Kidney epithelial cell (primary cell): ENCODE results near the gene HINT3. TPM values are rescaled to one million over a fixed set of nuclear protein-coding genes. Genes with fewer than 3 reads are reported as not detected.

ENCODE experiments used
- DNase-seq: peaks from one replicate; pipeline ENCODE4 v3.0.0-alpha.2; 2010; ENCODE audit warnings: low read depth
- H3K27me3 ChIP-seq: 2 replicates; pipeline ENCODE4 v1.6.0; 2011; ENCODE audit warnings: low read length; ENCODE audit not compliant: control insufficient read depth, insufficient read depth
- H3K36me3 ChIP-seq: 2 replicates; pipeline ENCODE4 v1.5.1; 2011; ENCODE audit warnings: low read length; ENCODE audit not compliant: control insufficient read depth, insufficient read depth
- H3K4me3 ChIP-seq: 2 replicates; pipeline ENCODE4 v1.5.1; 2011; ENCODE audit warnings: low read depth, mild to moderate bottlenecking, control low read depth, low read length
- CTCF ChIP-seq: IDR thresholded peaks from 2 replicates; pipeline ENCODE4 v1.5.1; 2011; ENCODE audit warnings: mild to moderate bottlenecking, moderate library complexity, low read length, control low read depth, inconsistent platforms; ENCODE audit not compliant: insufficient read depth, poor library complexity, severe bottlenecking
- total RNA-seq: library from RNA; depleted of rRNA; stranded (reverse); fragments of >200 nt; gene quantifications from 2 replicates; pipeline ENCODE4 v1.2.3, GENCODE V29; 2015

Gene HINT3
- total RNA-seq, 1 donor from 2014 or later, result 30.5 TPM

- H3K4me3 ChIP-seq, result no peak overlapping the region
- no peak for DNase-seq
- no peak for TF ChIP-seq CTCF
These were observed 2.5 kb downstream of the HINT3 start for GRCh38 chr6:125959041-125959440.

GRCh38 chr6:125961117-125961516, 4.5 kb downstream of the HINT3 start:
- no peak for DNase-seq
- no peak overlapping the region for H3K4me3 ChIP-seq
- TF ChIP-seq CTCF, result no peak
- no peaks in the 10 kb centered on the region for H3K27me3 ChIP-seq
- no peaks in the 10 kb centered on the region for H3K36me3 ChIP-seq

More at GRCh38 chr6:125959041-125959440, 2.5 kb downstream of the HINT3 start:
- H3K36me3 ChIP-seq, result no peaks in the 10 kb centered on the region
- H3K27me3 ChIP-seq, result no peaks in the 10 kb centered on the region

GRCh38 chr6:125962900-125963497, 6.4 kb downstream of the HINT3 start:
- Histone ChIP-seq H3K27me3 (no peaks in the 10 kb centered on the region), H3K36me3 (no peaks in the 10 kb centered on the region), H3K4me3 (no peak overlapping the region)
- TF ChIP-seq CTCF, result no peak
- no peak for DNase-seq

- H3K4me3 ChIP-seq, result no peak overlapping the region
- no peak for TF ChIP-seq CTCF
- no peaks in the 10 kb centered on the region for H3K27me3 ChIP-seq
- no peak for DNase-seq
- no peaks in the 10 kb centered on the region for H3K36me3 ChIP-seq
These were observed 7.2 kb downstream of the HINT3 start for GRCh38 chr6:125963817-125964216.

- no peak overlapping the region for H3K4me3 ChIP-seq
- H3K27me3 ChIP-seq, result no peaks in the 10 kb centered on the region
- H3K36me3 ChIP-seq, result no peaks in the 10 kb centered on the region
- no peak for TF ChIP-seq CTCF
- DNase-seq, result no peak
These were observed 10.0 kb downstream of the HINT3 start for GRCh38 chr6:125966569-125966968.

- H3K27me3 ChIP-seq, result no peaks in the 10 kb centered on the region
- H3K4me3 ChIP-seq, result no peak overlapping the region
- TF ChIP-seq CTCF, result no peak
- no peak for DNase-seq
- no peaks in the 10 kb centered on the region for H3K36me3 ChIP-seq
These were observed 11.9 kb downstream of the HINT3 start for GRCh38 chr6:125968493-125968892.
